ENCODE data around the gene CYSTM1. TPM values are rescaled to one million over a fixed set of nuclear protein-coding genes. Genes with fewer than 3 reads are reported as not detected.

The CYSTM1 gene
- total RNA-seq, 2 experiments from 2014 or later: 7.2 to 7.4 TPM

GRCh38 chr5:140225396-140225795 lies 50.4 kb downstream of the CYSTM1 start:
- no peaks in the 10 kb centered on the region for H3K36me3 Mint-ChIP-seq (ENCODE audit: low read depth)
- no peaks in the 10 kb centered on the region for H3K9me3 Mint-ChIP-seq
- Histone ChIP-seq H3K27ac (ENCODE audit: low read depth in 1 of 2, low read length in 2 of 2) (no peak overlapping the region), H3K9me3 (ENCODE audit: control insufficient read depth in 1 of 2, insufficient read depth in 1 of 2, low read length in 2 of 2) (no peaks in the 10 kb centered on the region), H3K27me3 (ENCODE audit: control insufficient read depth in 1 of 2, insufficient read depth in 2 of 2, low read length in 2 of 2) (no peaks in the 10 kb centered on the region), H3K36me3 (ENCODE audit: insufficient read depth, low read length) (no peaks in the 10 kb centered on the region), H3K4me1 (ENCODE audit: insufficient read depth, low read length) (no peaks in the 10 kb centered on the region), H3K4me3 (ENCODE audit: low read length) (no peak overlapping the region)
- TF ChIP-seq, protein P1, sequence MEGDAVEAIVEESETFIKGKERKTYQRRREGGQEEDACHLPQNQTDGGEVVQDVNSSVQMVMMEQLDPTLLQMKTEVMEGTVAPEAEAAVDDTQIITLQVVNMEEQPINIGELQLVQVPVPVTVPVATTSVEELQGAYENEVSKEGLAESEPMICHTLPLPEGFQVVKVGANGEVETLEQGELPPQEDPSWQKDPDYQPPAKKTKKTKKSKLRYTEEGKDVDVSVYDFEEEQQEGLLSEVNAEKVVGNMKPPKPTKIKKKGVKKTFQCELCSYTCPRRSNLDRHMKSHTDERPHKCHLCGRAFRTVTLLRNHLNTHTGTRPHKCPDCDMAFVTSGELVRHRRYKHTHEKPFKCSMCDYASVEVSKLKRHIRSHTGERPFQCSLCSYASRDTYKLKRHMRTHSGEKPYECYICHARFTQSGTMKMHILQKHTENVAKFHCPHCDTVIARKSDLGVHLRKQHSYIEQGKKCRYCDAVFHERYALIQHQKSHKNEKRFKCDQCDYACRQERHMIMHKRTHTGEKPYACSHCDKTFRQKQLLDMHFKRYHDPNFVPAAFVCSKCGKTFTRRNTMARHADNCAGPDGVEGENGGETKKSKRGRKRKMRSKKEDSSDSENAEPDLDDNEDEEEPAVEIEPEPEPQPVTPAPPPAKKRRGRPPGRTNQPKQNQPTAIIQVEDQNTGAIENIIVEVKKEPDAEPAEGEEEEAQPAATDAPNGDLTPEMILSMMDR (IDR thresholded peaks at IDR 0.05): no peak
- H3K4me1 Mint-ChIP-seq (ENCODE audit: low read depth): no peaks in the 10 kb centered on the region
- ChIA-PET POLR2A (no interaction called here), CTCF (no interaction called here)
- no peak overlapping the region for H3K4me3 Mint-ChIP-seq
- H3K27me3 Mint-ChIP-seq: no peaks in the 10 kb centered on the region
- DNase-seq (no peak), ATAC-seq (ENCODE audit: poor library complexity) (no peak)
- intact Hi-C loops (cut with DNase I, micrococcal nuclease): no loop called here
- no peak overlapping the region for H3K27ac Mint-ChIP-seq

GRCh38 chr5:140227046-140227445 lies 52.1 kb downstream of the CYSTM1 start:
- ChIA-PET POLR2A (no interaction called here), CTCF (no interaction called here)
- no peaks in the 10 kb centered on the region for H3K27me3 ChIP-seq (ENCODE audit: control insufficient read depth in 1 of 2, insufficient read depth in 2 of 2, low read length in 2 of 2)
- Mint-ChIP-seq H3K9me3 (no peaks in the 10 kb centered on the region), H3K27ac (no peak overlapping the region), H3K4me3 (no peak overlapping the region), H3K36me3 (ENCODE audit: low read depth) (no peaks in the 10 kb centered on the region), H3K27me3 (no peaks in the 10 kb centered on the region), H3K4me1 (ENCODE audit: low read depth) (no peaks in the 10 kb centered on the region)
- H3K9me3 ChIP-seq (ENCODE audit: control insufficient read depth in 1 of 2, insufficient read depth in 1 of 2, low read length in 2 of 2): no peaks in the 10 kb centered on the region
- intact Hi-C loops (cut with DNase I, micrococcal nuclease): no loop called here
- DNase-seq: no peak
- no peaks in the 10 kb centered on the region for H3K4me1 ChIP-seq (ENCODE audit: insufficient read depth, low read length)
- ATAC-seq (ENCODE audit: poor library complexity): no peak
- no peak overlapping the region for H3K27ac ChIP-seq (ENCODE audit: low read depth in 1 of 2, low read length in 2 of 2)
- no peak overlapping the region for H3K4me3 ChIP-seq (ENCODE audit: low read length)
- TF ChIP-seq, protein P1 (IDR thresholded peaks at IDR 0.05): no peak
- H3K36me3 ChIP-seq (ENCODE audit: insufficient read depth, low read length): no peaks in the 10 kb centered on the region

DNA sequence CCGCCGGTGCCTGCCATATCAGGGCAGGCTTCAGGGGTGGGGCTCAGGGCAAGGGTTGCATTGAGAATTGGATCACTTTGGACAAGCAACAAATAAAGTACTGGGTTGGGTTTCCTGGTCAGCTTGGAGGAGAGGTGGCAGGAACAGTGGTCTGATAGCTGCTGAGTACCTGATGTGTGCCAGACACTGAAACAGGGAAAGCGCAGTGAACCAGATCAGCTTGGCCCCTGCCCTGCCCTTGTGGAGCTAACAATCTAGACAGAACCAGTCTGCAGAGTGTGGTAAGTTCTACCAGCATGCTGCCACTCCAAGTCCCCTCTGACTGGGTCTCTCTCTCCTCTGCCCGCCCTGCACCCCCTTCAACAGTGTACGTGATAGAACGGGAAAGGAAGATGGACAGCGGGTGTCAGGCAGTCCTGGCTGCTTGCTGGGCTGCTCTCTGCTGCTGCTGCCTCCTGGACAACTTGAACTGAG lies 53.4 kb downstream of the CYSTM1 start:
- Mint-ChIP-seq H3K4me1 (ENCODE audit: low read depth) (no peaks in the 10 kb centered on the region), H3K27me3 (no peaks in the 10 kb centered on the region), H3K36me3 (ENCODE audit: low read depth) (no peaks in the 10 kb centered on the region), H3K27ac (no peak overlapping the region), H3K9me3 (no peaks in the 10 kb centered on the region), H3K4me3 (no peak overlapping the region)
- H3K9me3 ChIP-seq (ENCODE audit: control insufficient read depth in 1 of 2, insufficient read depth in 1 of 2, low read length in 2 of 2): no peaks in the 10 kb centered on the region
- H3K27me3 ChIP-seq (ENCODE audit: control insufficient read depth in 1 of 2, insufficient read depth in 2 of 2, low read length in 2 of 2): no peaks in the 10 kb centered on the region
- H3K4me3 ChIP-seq (ENCODE audit: low read length): no peak overlapping the region
- no peak for DNase-seq
- TF ChIP-seq, protein P1 (IDR thresholded peaks at IDR 0.05): no peak
- no peaks in the 10 kb centered on the region for H3K4me1 ChIP-seq (ENCODE audit: insufficient read depth, low read length)
- ChIA-PET POLR2A (no interaction called here), CTCF (no interaction called here)
- H3K27ac ChIP-seq (ENCODE audit: low read depth in 1 of 2, low read length in 2 of 2): no peak overlapping the region
- no peaks in the 10 kb centered on the region for H3K36me3 ChIP-seq (ENCODE audit: insufficient read depth, low read length)
- no peak for ATAC-seq (ENCODE audit: poor library complexity)
- intact Hi-C loops (cut with DNase I, micrococcal nuclease): no loop called here
